Activated CD8-positive, alpha-beta memory T cell treated with anti-CD3 and anti-CD28 coated beads, Interleukin-2, amount 50 U/mL, for 48 hours (primary cell): ENCODE results near the gene PIP5K1A.

Experiments
- DNase-seq: peaks from one replicate; pipeline ENCODE4 v3.0.0-alpha.2; 2020

The PIP5K1A gene

DNA sequence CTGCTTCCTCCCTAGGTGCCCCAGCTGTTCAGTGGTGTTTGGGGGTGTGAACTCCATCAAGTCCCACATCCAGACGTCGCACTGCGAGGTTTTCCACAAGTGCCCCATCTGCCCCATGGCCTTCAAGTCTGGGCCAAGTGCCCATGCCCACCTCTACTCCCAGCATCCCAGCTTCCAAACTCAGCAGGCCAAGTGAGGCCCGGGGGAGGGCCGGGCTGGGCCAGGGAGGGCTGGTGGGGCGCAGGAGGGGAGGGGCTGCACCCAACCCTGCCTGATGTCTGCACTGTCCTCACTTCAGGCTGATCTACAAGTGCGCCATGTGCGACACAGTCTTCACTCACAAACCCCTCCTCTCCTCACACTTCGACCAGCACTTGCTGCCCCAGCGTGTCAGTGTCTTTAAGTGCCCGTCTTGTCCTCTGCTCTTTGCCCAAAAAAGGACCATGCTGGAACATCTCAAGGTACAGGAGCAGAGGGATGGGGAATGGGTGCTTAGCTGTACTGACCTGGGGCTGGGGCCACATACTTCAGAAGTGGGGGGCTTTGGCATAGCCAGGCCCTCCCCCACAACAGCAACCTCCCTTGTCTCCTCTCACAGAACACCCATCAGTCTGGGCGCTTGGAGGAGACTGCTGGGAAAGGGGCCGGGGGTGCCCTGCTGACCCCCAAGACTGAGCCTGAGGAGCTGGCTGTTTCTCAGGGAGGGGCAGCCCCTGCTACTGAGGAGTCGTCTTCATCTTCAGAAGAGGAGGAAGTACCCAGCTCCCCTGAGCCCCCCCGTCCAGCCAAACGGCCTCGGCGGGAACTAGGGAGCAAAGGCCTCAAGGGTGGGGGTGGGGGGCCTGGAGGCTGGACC, 91.0 kb downstream of the PIP5K1A start:
- DNase-seq, result no peak

DNA sequence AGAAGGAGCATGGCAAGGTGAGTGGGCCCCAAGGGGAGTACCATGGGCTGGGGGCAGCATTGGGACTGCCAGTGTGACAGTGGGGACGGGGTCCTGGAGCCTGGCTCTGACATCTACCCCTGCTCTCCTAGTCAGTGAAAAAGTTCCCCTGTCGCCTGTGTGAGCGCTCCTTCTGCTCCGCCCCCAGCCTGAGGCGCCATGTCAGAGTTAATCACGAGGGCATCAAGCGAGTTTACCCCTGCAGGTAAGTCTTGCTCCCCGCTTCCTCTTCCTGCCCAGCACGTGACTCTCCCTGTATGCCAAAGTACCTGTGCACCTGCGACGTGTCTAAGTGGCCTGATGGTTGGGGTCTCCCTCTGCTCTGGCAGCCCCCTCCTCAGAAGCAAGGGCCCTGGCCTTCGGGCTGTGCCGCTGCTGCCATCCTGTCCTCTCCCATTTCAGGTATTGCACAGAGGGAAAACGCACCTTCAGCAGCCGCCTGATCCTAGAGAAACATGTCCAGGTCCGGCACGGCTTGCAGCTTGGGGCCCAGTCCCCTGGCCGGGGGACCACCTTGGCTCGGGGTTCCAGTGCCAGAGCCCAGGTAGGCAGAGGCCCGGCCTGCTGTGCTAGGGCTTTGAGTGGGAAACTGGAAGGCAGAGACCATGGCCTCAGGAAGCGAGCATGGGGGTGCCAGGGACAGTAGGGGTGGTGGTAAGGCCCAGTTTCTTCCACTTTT, 91.8 kb downstream of the PIP5K1A start:
- DNase-seq, result no peak

- DNase-seq, result no peak
Measured at GRCh38 chr1:151290709-151291303, 92.5 kb downstream of the PIP5K1A start.

- no peak for DNase-seq
Measured at GRCh38 chr1:151292207-151293030, 94.1 kb downstream of the PIP5K1A start.

GRCh38 chr1:151293093-151293492, 94.7 kb downstream of the PIP5K1A start:
- DNase-seq, result no peak

DNA sequence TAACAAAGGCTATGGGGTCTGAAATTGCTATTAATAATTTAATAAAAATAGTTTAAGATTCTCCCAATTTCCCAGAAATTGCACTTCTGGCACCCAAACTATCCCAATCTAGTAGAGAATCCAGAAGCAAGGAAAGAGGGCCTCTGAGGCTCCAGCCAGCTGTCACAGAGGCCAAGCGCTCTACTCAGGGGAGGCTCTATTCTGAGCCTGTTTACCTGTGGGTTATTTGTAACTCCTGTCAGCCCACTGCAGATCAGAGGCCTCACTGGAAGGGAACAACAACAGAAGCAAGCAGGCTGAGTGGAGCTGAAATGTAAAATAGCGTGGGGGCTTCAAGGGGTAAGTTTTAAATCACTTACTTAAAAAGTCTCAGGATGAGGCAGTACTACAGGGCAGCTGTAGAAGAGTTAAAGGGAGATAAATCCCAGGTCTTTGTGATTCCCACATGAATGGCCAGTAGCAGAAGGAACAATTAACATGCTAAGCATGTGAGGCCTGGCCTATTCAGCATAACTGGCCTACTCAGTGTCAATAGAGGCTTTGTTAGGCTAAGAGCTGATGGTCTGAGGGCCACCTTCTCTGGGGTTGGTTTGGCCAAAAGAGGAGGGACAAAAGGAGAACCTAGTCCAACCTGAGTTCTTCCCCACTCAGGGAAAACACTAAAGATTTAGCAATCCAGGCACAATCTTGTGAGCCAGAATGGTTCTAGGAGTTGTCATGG, 96.5 kb downstream of the PIP5K1A start:
- DNase-seq, result no peak
